ENCODE results near the gene BABAM2.

BABAM2 gene

GRCh38 chr2:28336982-28337627, 446.6 kb downstream of the BABAM2 start:
- no peak overlapping the region for H3K4me3 ChIP-seq (ENCODE audit: low read depth, low read length)

DNA sequence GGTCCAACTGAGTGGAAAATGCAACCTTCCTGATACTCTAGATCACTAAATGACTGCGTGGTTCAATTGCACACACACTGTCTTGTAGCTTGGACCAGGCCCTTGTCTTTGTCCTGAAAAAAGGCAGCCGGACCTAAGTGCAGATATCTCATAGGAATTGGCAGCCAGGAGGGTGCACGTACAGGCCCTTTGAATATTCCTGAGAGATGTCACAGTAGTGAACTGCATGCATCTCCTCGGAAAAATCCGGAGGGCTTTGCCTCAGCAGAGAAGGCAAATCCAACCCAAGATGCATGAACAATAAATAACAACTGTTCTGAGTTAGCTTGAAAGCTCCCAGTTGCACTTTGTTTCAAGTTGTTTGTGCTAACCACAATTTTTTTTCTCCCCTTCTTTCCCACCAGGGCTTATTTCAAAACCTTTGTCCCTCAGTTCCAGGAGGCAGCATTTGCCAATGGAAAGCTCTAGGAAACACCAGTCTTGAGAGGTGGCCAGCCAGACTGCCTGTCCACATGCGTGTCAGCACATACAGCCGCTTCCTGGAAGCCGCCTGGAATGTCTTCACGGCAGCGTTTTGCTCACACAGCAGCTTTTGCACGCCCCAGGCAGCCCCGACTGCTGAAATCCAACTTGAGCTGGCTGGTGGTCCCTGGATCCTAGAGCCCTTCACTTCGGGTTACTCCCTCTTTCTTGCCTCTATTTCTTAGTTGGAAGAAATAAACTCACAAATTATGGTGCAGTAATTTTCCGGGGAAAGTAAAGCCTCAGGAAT, 447.7 kb downstream of the BABAM2 start:
- H3K4me3 ChIP-seq (ENCODE audit: low read depth, low read length) = no peak overlapping the region

DNA sequence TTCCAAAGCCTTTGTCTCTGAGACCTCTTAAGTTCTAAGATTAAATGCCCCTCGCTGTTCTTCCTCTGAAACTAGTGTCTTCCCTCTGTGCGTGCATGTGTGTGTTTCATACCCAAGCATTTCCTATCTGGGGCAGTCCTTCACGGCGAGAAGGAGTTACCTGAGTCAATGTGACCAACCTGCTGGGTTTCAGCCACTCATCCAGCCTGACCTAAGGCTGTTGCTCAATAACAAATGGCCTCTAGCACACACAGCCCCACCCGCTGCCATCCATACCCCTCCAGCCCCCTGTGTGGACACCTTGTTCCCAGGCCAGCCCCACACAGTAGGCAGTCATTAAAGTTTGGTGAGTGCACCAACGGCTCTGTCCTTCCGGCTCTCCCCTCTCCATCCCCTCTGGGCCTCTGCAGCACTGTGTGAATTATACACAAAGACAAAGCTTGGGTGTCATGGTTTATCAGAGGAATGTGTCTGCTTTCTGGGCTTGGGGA, 448.3 kb downstream of the BABAM2 start:
- no peak overlapping the region for H3K4me3 ChIP-seq (ENCODE audit: low read depth, low read length)

DNA sequence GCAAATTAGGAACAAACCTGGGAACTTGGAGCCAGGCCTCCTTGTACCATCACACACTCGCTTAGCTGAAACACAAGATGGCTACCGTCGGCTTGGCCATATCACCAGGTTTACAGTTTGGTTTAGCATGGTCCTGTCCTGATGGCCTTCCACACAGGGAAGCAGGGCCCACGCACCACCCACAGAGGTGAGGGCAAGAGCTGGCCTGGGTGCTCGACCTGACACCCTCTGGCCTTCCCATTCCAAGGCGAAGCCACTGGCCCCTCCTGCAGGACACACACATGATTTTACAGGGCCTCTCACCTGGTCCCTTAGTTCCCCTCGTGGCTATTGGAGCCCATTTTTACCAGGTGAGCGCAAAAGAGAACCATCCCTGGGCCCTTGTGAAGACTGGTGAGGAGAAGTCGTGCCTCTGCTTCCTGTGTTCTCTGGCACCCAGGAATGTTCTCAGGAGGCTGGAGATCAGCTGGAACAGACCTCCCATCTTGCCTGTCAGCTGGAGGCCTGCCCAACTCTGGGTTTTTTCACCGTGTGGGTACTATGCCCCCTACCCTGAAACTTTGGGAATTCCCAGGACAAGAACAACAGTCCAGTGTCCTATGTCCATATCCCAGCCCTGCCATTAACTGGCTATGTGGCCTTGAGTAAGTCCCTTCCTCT, 449.1 kb downstream of the BABAM2 start:
- H3K4me3 ChIP-seq (ENCODE audit: low read depth, low read length) = no peak overlapping the region

GRCh38 chr2:28340312-28341202, 450.0 kb downstream of the BABAM2 start:
- H3K4me3 ChIP-seq (ENCODE audit: low read depth, low read length) = no peak overlapping the region

GRCh38 chr2:28341208-28341891, 450.8 kb downstream of the BABAM2 start:
- H3K4me3 ChIP-seq (ENCODE audit: low read depth, low read length) = no peak overlapping the region

- H3K4me3 ChIP-seq (ENCODE audit: low read depth, low read length) = no peak overlapping the region
Measured at GRCh38 chr2:28342081-28342967, 451.8 kb downstream of the BABAM2 start.

- H3K4me3 ChIP-seq (ENCODE audit: low read depth, low read length) = no peak overlapping the region
Measured at GRCh38 chr2:28343184-28343942, 452.8 kb downstream of the BABAM2 start.

- H3K4me3 ChIP-seq (ENCODE audit: low read depth, low read length) = no peak overlapping the region
Measured at GRCh38 chr2:28343971-28344715, 453.6 kb downstream of the BABAM2 start.

- no peak overlapping the region for H3K4me3 ChIP-seq (ENCODE audit: low read depth, low read length)
Measured at GRCh38 chr2:28344756-28345373, 454.3 kb downstream of the BABAM2 start.

GRCh38 chr2:28345619-28346018, 455.1 kb downstream of the BABAM2 start:
- no peak overlapping the region for H3K4me3 ChIP-seq (ENCODE audit: low read depth, low read length)

DNA sequence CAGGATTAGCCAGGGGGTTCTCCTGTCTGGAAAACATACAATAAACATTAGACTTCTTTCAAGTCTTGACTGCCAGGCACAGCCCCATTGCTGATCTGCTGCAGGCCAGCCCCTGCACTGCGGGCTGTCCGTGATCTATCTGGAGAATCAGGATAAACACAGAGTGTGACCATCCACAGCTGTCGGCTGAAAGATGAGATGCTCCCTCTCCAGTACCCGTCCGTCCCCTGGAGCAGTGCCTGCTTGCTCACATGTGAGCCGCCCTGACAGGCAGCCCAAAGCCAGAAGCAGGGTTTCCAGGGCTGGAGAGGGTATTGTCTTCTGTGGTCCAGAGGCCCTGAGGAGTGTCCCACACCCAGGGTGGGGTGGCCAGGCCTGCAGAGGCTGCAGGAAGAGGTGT, 456.1 kb downstream of the BABAM2 start:
- H3K4me3 ChIP-seq (ENCODE audit: low read depth, low read length) = no peak overlapping the region

GRCh38 chr2:28347193-28347592, 456.7 kb downstream of the BABAM2 start:
- no peak overlapping the region for H3K4me3 ChIP-seq (ENCODE audit: low read depth, low read length)

DNA sequence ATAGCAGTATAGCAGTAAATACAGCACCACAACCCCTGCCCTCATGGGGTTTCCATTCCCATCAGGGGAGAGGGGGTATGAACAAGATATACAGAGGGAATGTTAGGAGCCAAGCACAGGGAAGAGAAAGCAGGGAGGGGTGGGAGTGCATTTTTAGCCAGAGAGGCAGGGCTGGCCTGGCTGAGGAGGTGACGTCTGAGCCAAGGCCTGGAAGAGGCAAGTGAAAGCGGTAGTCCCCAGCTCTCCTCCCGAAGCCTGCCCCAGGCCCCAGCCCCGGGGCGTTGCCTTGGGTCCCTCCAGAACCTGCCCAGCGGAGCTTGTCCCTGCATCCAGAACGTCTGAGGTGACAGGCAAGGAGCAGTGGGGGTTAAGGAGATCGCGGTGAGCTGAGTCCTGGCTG, 457.1 kb downstream of the BABAM2 start:
- no peak overlapping the region for H3K4me3 ChIP-seq (ENCODE audit: low read depth, low read length)

DNA sequence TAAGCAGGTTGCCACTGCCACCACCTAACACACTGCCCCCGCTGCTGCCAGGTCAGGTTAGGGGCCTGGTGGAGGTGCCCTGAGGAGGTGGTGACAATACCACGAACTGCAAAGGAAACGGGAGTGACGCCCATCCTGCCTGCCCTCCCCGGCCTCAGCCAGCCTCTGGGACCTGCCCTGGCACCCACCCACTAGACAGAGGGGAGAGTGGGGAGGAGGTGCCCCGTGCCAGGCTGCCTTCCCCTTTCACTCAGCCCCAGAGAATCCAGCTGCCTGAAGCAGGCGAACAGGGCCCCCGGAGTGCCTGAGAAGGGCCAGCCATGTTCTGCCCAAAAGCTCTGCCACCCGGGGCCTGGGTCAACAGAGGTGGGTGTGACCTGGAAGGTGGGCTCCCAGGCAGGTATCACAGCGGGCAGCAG, 457.6 kb downstream of the BABAM2 start:
- H3K4me3 ChIP-seq (ENCODE audit: low read depth, low read length) = no peak overlapping the region

DNA sequence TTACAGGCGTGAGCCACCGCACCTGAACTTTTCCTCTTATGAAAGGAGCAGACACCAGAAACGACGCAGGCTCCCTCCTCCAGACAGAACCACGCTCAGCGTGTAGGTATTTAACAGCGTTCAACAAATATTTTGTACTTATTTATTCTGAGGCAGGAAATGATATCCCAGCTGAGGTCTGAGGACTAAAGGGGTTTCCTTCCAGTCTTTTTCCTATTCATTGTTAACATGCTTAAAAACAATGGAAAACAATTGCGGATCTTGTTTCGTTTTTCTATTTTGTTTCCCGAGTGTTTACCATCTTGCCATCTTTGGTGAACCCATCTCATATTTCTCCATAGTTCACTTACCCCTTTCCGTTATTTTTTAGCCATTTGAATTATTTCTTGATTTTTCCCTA, 458.4 kb downstream of the BABAM2 start:
- no peak overlapping the region for H3K4me3 ChIP-seq (ENCODE audit: low read depth, low read length)

GRCh38 chr2:28349546-28350165, 459.1 kb downstream of the BABAM2 start:
- H3K4me3 ChIP-seq (ENCODE audit: low read depth, low read length) = no peak overlapping the region

Measured in iPS-11a (cell line).